ENCODE results near the gene BTRC. TPM values are rescaled to one million over a fixed set of nuclear protein-coding genes. Genes with fewer than 3 reads are reported as not detected.
"Not testable (repeated sequence)": the region's sequence is repeated elsewhere in the genome, so short reads cannot be mapped to it uniquely, and the experiment has no call there.

Gene BTRC
- total and polyA plus RNA-seq, 12 donors, result 10.0 to 35.3 (median 20.3) TPM

DNA sequence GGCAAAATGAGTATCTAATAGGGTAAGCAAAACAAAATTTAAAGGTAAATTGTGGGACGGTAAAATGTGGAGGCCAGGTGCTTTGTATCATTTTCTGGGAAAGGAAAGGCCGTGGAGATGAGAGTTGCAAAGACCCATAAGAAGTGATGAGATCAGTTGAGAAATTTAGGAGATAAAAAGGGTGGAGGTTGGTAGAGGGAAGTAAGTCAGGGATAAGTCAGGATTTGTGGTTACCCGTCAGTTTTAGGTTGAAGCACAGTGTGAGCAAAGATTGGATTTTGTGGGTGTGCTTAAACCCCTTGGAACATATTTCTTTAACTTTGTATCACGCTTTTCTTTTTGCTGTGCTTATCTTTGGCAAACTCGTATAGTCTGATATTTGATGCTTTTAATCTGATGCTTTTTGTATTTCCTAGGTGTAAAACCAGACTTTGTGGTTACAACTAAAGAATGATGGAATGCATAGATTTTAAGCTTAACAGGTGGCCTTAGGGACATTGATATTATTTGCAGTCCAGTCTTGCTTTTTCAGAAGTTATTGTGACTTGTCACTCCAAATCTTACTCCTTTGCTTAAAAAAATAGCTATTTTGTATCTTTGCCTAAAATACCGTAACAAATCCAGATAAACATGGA lies 1.2 kb downstream of the BTRC start:
- Histone ChIP-seq H3K36me3 (replicated peaks in 1 of 2) (no peaks in the 10 kb centered on the region), H3K27me3 (no peaks in the 10 kb centered on the region), H3K27ac (peak overlapping the region in 4 of 5 donors; percentile 85 to 91 (median 88)), H3K9me3 (replicated peaks in 1 of 3) (no peaks in the 10 kb centered on the region), H3K4me1 (replicated peaks in 1 of 2) (peaks cover 27 to 34% of the 10 kb centered on the region in 2 donors), H3K4me3 (peak overlapping the region in 2 of 4 donors; percentile 74 to 86)
- no peak for TF ChIP-seq POLR2A (IDR thresholded peaks at IDR 0.05)
- TF ChIP-seq, protein P1, sequence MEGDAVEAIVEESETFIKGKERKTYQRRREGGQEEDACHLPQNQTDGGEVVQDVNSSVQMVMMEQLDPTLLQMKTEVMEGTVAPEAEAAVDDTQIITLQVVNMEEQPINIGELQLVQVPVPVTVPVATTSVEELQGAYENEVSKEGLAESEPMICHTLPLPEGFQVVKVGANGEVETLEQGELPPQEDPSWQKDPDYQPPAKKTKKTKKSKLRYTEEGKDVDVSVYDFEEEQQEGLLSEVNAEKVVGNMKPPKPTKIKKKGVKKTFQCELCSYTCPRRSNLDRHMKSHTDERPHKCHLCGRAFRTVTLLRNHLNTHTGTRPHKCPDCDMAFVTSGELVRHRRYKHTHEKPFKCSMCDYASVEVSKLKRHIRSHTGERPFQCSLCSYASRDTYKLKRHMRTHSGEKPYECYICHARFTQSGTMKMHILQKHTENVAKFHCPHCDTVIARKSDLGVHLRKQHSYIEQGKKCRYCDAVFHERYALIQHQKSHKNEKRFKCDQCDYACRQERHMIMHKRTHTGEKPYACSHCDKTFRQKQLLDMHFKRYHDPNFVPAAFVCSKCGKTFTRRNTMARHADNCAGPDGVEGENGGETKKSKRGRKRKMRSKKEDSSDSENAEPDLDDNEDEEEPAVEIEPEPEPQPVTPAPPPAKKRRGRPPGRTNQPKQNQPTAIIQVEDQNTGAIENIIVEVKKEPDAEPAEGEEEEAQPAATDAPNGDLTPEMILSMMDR (IDR thresholded peaks at IDR 0.05), result no peak
- WGBS, 4 donors, result 36 to 43% (median 40%) methylated on average over 6 of the region's 6 CpGs
- intact Hi-C loops (cut with DNase I), result no loop called here
- no peak for DNase-seq

DNA sequence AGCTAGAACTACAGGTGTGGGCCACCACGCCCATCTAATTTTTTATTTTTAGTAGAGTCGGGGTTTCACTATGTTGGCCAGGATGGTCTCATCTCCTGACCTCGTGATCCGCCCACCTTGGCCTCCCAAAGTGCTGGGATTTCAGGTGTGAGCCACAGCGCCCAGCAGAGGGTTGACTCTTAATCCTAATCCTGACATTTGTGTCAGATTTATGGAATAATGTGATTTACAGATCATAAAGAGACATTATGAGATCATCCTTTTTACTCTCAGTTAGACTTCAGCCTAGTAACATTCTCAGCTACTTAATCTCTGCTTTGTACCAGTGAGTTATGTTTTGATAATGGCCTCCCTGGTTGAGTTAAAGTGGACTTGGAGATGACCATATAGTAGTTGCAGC lies 2.2 kb downstream of the BTRC start:
- H3K36me3 ChIP-seq (replicated peaks in 1 of 2), result no peaks in the 10 kb centered on the region
- no peak for DNase-seq
- WGBS, 4 donors, result 80 to 93% (median 88%) methylated on average over 5 of the region's 5 CpGs
- peaks cover 27 to 34% of the 10 kb centered on the region in 2 donors for H3K4me1 ChIP-seq (replicated peaks in 1 of 2)
- TF ChIP-seq, protein P1 (IDR thresholded peaks at IDR 0.05), result no peak
- TF ChIP-seq POLR2A (IDR thresholded peaks at IDR 0.05), result no peak
- no peaks in the 10 kb centered on the region for H3K27me3 ChIP-seq
- no peak overlapping the region for H3K4me3 ChIP-seq
- intact Hi-C loops (cut with DNase I), result no loop called here
- H3K27ac ChIP-seq, result peak overlapping the region in 2 of 5 donors; percentile 16 to 91
- H3K9me3 ChIP-seq (replicated peaks in 1 of 3), result no peaks in the 10 kb centered on the region

DNA sequence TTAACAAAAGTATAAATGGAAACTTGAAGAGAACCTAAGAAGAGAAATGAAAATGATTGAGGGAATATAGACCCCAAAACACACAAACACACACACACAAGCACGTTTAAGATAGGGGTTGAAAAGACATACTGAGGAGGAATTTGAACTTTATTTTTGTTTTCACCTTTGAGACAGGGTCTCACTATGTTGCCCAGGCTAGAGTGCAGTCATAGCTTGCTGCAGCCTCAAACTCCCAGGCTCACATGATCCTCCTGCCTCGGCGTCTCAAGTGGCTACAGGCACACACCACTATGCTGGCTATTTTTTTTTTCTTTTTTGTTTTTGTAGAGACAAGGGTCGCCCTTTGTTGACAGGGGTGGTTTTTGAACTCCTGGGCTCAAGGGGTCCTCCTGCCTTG lies 4.0 kb downstream of the BTRC start:
- DNase-seq, result no peak
- Histone ChIP-seq H3K27me3 (no peaks in the 10 kb centered on the region), H3K27ac (no peak overlapping the region), H3K4me1 (replicated peaks in 1 of 2) (peaks cover 27 to 34% of the 10 kb centered on the region in 2 donors), H3K4me3 (no peak overlapping the region), H3K9me3 (replicated peaks in 1 of 3) (no peaks in the 10 kb centered on the region), H3K36me3 (replicated peaks in 1 of 2) (no peaks in the 10 kb centered on the region)
- 80 to 86% (median 84%) methylated on average over 4 of the region's 4 CpGs for WGBS, 4 donors
- intact Hi-C loops (cut with DNase I), result no loop called here
- TF ChIP-seq, protein P1 (IDR thresholded peaks at IDR 0.05), result no peak
- no peak for TF ChIP-seq POLR2A (IDR thresholded peaks at IDR 0.05)

DNA sequence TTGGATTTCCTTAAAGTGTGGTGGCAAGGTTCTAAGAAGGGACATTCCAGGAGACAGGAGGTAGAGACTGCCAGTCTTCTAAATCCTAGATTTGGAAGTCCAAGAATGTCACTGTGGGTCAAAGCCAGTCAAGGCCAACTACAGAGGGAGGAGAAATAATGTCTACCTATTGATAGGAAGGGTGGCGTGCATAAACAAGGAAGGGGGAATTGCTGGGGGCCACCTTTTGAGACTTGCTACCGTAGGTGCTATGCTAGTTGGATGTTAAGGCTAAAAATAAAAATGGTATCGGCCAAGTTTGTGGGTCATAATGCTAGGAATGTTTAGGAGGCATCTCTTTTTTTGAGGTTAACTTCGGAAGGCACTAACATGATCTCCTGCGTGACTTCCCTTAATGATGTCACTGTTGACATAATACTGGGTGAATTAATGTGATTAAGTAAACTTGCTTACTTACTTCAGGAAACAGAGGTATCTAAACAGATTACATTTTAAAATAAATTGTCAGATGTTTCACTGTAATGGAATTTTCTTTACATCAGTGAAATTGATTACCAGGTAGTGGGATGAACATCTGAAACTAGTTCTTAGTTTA lies 4.8 kb downstream of the BTRC start:
- no peak overlapping the region for H3K27ac ChIP-seq
- peaks cover 27 to 31% of the 10 kb centered on the region in 2 donors for H3K4me1 ChIP-seq (replicated peaks in 1 of 2)
- DNase-seq, result no peak
- H3K9me3 ChIP-seq (replicated peaks in 1 of 3), result no peaks in the 10 kb centered on the region
- intact Hi-C loops (cut with DNase I), result no loop called here
- TF ChIP-seq POLR2A (IDR thresholded peaks at IDR 0.05), result no peak
- TF ChIP-seq, protein P1 (IDR thresholded peaks at IDR 0.05), result no peak
- no peaks in the 10 kb centered on the region for H3K27me3 ChIP-seq
- no peak overlapping the region for H3K4me3 ChIP-seq
- H3K36me3 ChIP-seq (replicated peaks in 1 of 2), result no peaks in the 10 kb centered on the region
- WGBS, 4 donors, result 52 to 60% (median 58%) methylated on average over 5 of the region's 5 CpGs

DNA sequence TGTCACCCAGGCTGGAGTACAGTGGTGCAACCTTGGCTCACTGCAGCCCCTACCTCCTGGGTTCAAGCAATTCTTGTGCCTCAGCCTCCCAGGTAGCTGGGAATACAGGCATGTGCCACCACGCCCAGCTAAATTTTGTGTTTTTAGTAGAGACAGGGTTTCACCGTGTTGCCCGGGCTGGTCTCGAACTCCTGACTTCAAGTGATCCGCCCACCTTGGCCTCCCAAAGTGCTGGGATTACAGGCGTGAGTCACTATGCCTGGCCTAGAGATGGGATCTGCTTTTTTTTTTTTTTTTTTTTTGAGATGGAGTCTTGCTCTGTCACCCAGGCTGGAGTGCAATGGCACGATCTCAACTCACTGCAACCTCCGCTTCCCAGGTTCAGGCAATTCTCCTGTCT lies 6.1 kb downstream of the BTRC start:
- WGBS, 4 donors, result 91 to 96% (median 93%) methylated on average over 8 of the region's 8 CpGs
- H3K4me3 ChIP-seq; H3K36me3 ChIP-seq (replicated peaks in 1 of 2); DNase-seq; H3K27ac ChIP-seq; intact Hi-C loops (cut with DNase I); H3K27me3 ChIP-seq; H3K9me3 ChIP-seq (replicated peaks in 1 of 3): not testable (repeated sequence)
- H3K4me1 ChIP-seq (replicated peaks in 1 of 2), result peaks cover 23 to 34% of the 10 kb centered on the region in 2 donors

DNA sequence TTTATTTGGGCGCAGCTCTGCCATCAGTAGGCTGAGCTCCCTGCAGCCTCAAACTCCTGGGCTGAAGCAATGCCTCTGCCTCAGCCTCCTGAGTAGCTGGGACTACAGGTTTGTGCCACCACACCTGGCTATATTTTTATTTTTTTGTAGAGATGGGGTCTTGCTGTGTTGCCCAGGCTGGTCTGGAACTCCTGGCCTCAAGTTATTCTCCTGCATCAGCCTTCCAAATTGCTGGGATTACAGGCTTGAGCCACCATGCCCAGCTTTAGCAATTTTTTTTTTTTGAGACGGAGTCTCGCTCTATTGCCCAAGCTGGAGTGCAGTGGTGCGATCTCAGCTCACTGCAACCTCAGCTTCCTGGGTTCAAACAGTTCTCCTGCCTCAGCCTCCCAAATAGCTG lies 6.9 kb downstream of the BTRC start:
- DNase-seq; H3K36me3 ChIP-seq (replicated peaks in 1 of 2); H3K4me3 ChIP-seq; H3K9me3 ChIP-seq (replicated peaks in 1 of 3); intact Hi-C loops (cut with DNase I); H3K27ac ChIP-seq; H3K27me3 ChIP-seq: not testable (repeated sequence)
- H3K4me1 ChIP-seq (replicated peaks in 1 of 2), result peaks cover 16 to 26% of the 10 kb centered on the region in 2 donors
- WGBS, 4 donors, result 92 to 100% (median 97%) methylated on average over 4 of the region's 4 CpGs
